ENCODE measurements around the gene TMEM119.
A peak's percentile ranks its signal among the peaks of the same experiment; 100 is the strongest.

The TMEM119 gene

GRCh38 chr12:108616359-108616758, 18.5 kb upstream of the TMEM119 start:
- no peak for FAIRE-seq
- no peak for DNase-seq (ENCODE audit: low spot score)

- DNase-seq (ENCODE audit: low spot score), result no peak
- no peak for FAIRE-seq
These were observed 18.0 kb upstream of the TMEM119 start for GRCh38 chr12:108615918-108616317.

- FAIRE-seq, result no peak
- DNase-seq (ENCODE audit: low spot score), result no peak
These were observed 16.8 kb upstream of the TMEM119 start for GRCh38 chr12:108614639-108615038.

GRCh38 chr12:108614041-108614440, 16.2 kb upstream of the TMEM119 start:
- DNase-seq (ENCODE audit: low spot score) (no peak), FAIRE-seq (no peak)

- no peak for FAIRE-seq
- DNase-seq (ENCODE audit: low spot score), result no peak
These were observed 15.7 kb upstream of the TMEM119 start for GRCh38 chr12:108613548-108613947.

- FAIRE-seq, result no peak
These were observed 15.0 kb upstream of the TMEM119 start for GRCh38 chr12:108612788-108613282.

GRCh38 chr12:108611884-108612415, 14.1 kb upstream of the TMEM119 start:
- DNase-seq (ENCODE audit: low spot score) (peak; percentile 38), FAIRE-seq (no peak)

More at GRCh38 chr12:108612788-108613282, 15.0 kb upstream of the TMEM119 start:
- DNase-seq (ENCODE audit: low spot score), result no peak

GRCh38 chr12:108610856-108611605, 13.1 kb upstream of the TMEM119 start:
- DNase-seq (ENCODE audit: low spot score) (no peak), FAIRE-seq (no peak)

- FAIRE-seq, result no peak
- no peak for DNase-seq (ENCODE audit: low spot score)
These were observed 12.5 kb upstream of the TMEM119 start for GRCh38 chr12:108610336-108610815.

- no peak for FAIRE-seq
- DNase-seq (ENCODE audit: low spot score), result no peak
These were observed 11.9 kb upstream of the TMEM119 start for GRCh38 chr12:108609537-108610335.

GRCh38 chr12:108608616-108609015, 10.7 kb upstream of the TMEM119 start:
- FAIRE-seq (no peak), DNase-seq (ENCODE audit: low spot score) (no peak)

GRCh38 chr12:108607981-108608600, 10.2 kb upstream of the TMEM119 start:
- FAIRE-seq, result no peak
- DNase-seq (ENCODE audit: low spot score), result no peak

GRCh38 chr12:108606492-108606891, 8.6 kb upstream of the TMEM119 start:
- no peak for DNase-seq (ENCODE audit: low spot score)
- FAIRE-seq, result no peak

- no peak for DNase-seq (ENCODE audit: low spot score)
- no peak for FAIRE-seq
These were observed 8.0 kb upstream of the TMEM119 start for GRCh38 chr12:108605690-108606406.

- FAIRE-seq (no peak), DNase-seq (ENCODE audit: low spot score) (no peak)
These were observed 7.3 kb upstream of the TMEM119 start for GRCh38 chr12:108605000-108605689.

- FAIRE-seq (no peak), DNase-seq (ENCODE audit: low spot score) (no peak)
These were observed 6.5 kb upstream of the TMEM119 start for GRCh38 chr12:108604208-108604941.

GRCh38 chr12:108603743-108604142, 5.9 kb upstream of the TMEM119 start:
- FAIRE-seq, result no peak

GRCh38 chr12:108602976-108603704, 5.3 kb upstream of the TMEM119 start:
- DNase-seq (ENCODE audit: low spot score), result no peak
- no peak for FAIRE-seq

More at GRCh38 chr12:108603743-108604142, 5.9 kb upstream of the TMEM119 start:
- no peak for DNase-seq (ENCODE audit: low spot score)

GRCh38 chr12:108602209-108602705, 4.4 kb upstream of the TMEM119 start:
- FAIRE-seq, result no peak
- DNase-seq (ENCODE audit: low spot score), result no peak

Measured in urothelium cell line (cell line).